PFSK-1 (cell line): Measurements from ENCODE around the gene PDE8A.

Experiments
- FOXP2 ChIP-seq: optimal IDR thresholded peaks from 2 replicates; pipeline ENCODE3; 2011; ENCODE audit warnings: borderline replicate concordance, control low read depth, inconsistent platforms; ENCODE audit not compliant: insufficient read depth; ENCODE audit errors: extremely low read length, extremely low read depth
- POLR2AphosphoS5 ChIP-seq: IDR thresholded peaks from 2 replicates; pipeline ENCODE4 v1.6.1; 2012; ENCODE audit warnings: low read depth, mild to moderate bottlenecking, control low read depth, low read length, moderate library complexity
- REST ChIP-seq, 2 experiments: IDR thresholded peaks; 2 replicates each; pipeline versions ENCODE4 v1.6.1 to v1.8.0; 2011 to 2012; ENCODE audit warnings: low read depth in 2 of 2, low read length in 2 of 2, control low read depth in 1 of 2, inconsistent platforms in 1 of 2, mild to moderate bottlenecking in 1 of 2, moderate library complexity in 1 of 2; ENCODE audit not compliant: insufficient read depth in 1 of 2
- SIN3A ChIP-seq: IDR thresholded peaks from 2 replicates; pipeline ENCODE4 v1.6.1; 2012; ENCODE audit warnings: mild to moderate bottlenecking, low read length, moderate library complexity, borderline replicate concordance; ENCODE audit not compliant: insufficient read depth
- TAF1 ChIP-seq: IDR thresholded peaks from 2 replicates; pipeline ENCODE4 v1.6.1; 2012; ENCODE audit warnings: low read length, control low read depth, borderline replicate concordance; ENCODE audit not compliant: insufficient read depth

GRCh38 chr15:85024003-85024402 lies 42.3 kb downstream of the PDE8A start:
- TF ChIP-seq SIN3A, result no peak
- TF ChIP-seq FOXP2, result no peak
- TF ChIP-seq TAF1, result no peak
- TF ChIP-seq REST (IDR thresholded peaks at IDR 0.05; ENCODE audit: insufficient read depth in 1 of 2, low read depth in 2 of 2, low read length in 2 of 2), result no peak
- no peak for TF ChIP-seq POLR2AphosphoS5
